Right atrium auricular region (tissue), 2 donors: ENCODE data around the gene RECK. TPM values are rescaled to one million over a fixed set of nuclear protein-coding genes. Genes with fewer than 3 reads are reported as not detected.

Source experiments
- DNase-seq: peaks from one replicate; pipeline ENCODE4 v3.0.0-alpha.2; 2019; ENCODE audit warnings: low spot score
- H3K27ac ChIP-seq, 2 donors: fragments of 200-600 bp; sonication (generic); 1 replicate in 1 of 2; 2 replicates in 1 of 2; pipeline ENCODE4 v1.5.1; 2016 to 2019
- H3K27me3 ChIP-seq, 2 donors: fragments of 200-600 bp; sonication (generic); one replicate each; pipeline versions ENCODE4 v1.5.1 to v1.6.0; 2017 to 2019
- H3K36me3 ChIP-seq: fragments of 200-600 bp; sonication (generic); one replicate; pipeline ENCODE4 v1.5.1; 2016
- H3K4me1 ChIP-seq, 2 donors: fragments of 200-600 bp; sonication (generic); one replicate each; pipeline versions ENCODE4 v1.5.1 to v1.6.0; 2017 to 2019
- H3K4me3 ChIP-seq, 2 donors: fragments of 200-600 bp; sonication (generic); 1 replicate in 1 of 2; 2 replicates in 1 of 2; pipeline ENCODE4 v1.5.1; 2017 to 2019; ENCODE audit warnings: mild to moderate bottlenecking in 1 of 2, moderate library complexity in 1 of 2
- H3K9me3 ChIP-seq, 2 donors: fragments of 200-600 bp; sonication (generic); one replicate each; pipeline ENCODE4 v1.5.1; 2019
- total RNA-seq, 2 donors: library from RNA; depleted of rRNA; stranded (reverse); fragments of >200 nt; gene quantifications; one replicate each; pipeline ENCODE4 v1.1.0, GENCODE V29; 2016
- TF ChIP-seq, protein P1 (sequence below), 2 donors: fragments of 200-600 bp; sonication (generic); IDR thresholded peaks; one replicate each; pipeline ENCODE4 v1.5.1; 2019; ENCODE audit warnings: antibody characterized with exemption in 2 of 2

RECK gene
- total RNA-seq, 2 donors from 2014 or later, result 7.6 to 8.9 TPM

DNA sequence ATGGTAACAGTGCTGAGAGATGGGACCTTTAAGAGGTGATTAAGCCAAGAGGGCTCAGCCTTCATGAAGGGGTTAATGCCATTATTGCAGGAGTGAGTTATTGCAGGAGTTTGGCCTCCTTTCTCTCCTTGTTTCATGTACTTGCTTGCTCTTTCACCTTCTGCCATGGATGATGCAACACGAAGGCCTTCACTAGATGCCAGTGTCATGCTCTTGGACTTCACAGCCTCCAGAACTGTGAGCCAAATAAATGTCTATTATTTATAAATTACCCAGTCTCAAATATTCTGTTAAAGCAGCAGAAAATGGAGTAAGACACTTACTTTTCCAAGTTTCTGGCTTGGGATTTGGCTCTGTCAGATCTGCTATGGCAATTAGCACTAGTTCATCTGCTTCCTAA is 38.4 kb upstream of the RECK start:
- DNase-seq, result no peak
- TF ChIP-seq, protein P1, sequence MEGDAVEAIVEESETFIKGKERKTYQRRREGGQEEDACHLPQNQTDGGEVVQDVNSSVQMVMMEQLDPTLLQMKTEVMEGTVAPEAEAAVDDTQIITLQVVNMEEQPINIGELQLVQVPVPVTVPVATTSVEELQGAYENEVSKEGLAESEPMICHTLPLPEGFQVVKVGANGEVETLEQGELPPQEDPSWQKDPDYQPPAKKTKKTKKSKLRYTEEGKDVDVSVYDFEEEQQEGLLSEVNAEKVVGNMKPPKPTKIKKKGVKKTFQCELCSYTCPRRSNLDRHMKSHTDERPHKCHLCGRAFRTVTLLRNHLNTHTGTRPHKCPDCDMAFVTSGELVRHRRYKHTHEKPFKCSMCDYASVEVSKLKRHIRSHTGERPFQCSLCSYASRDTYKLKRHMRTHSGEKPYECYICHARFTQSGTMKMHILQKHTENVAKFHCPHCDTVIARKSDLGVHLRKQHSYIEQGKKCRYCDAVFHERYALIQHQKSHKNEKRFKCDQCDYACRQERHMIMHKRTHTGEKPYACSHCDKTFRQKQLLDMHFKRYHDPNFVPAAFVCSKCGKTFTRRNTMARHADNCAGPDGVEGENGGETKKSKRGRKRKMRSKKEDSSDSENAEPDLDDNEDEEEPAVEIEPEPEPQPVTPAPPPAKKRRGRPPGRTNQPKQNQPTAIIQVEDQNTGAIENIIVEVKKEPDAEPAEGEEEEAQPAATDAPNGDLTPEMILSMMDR (IDR thresholded peaks at IDR 0.05), result no peak
- Histone ChIP-seq H3K4me1 (peaks cover 0 to 3% of the 10 kb centered on the region in 2 donors), H3K27me3 (no peaks in the 10 kb centered on the region), H3K9me3 (peaks cover 0 to 9% of the 10 kb centered on the region in 2 donors), H3K27ac (no peak overlapping the region), H3K4me3 (no peak overlapping the region), H3K36me3 (no peaks in the 10 kb centered on the region)

DNA sequence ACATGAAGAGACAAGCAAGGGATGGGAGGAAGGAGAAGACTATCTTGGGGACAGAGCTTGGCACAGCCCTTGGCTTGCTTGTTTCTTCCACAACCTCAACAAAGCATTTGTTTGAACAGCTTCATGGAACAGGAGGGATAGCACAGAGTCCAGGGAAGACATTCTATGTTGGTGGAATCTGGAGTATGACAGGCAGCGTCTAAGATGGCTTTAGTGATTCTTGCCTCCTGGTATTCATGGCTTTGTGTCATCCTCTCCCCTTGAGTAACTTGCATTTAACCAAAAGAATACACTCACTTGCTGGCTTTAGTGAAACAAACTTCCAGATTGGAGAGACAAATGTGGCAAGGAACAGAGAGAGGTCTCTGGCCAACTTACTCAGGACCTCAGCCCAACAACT is 30.8 kb upstream of the RECK start:
- Histone ChIP-seq H3K27me3 (no peaks in the 10 kb centered on the region), H3K27ac (no peak overlapping the region), H3K4me3 (no peak overlapping the region), H3K9me3 (peaks cover 0 to 12% of the 10 kb centered on the region in 2 donors), H3K36me3 (no peaks in the 10 kb centered on the region), H3K4me1 (no peaks in the 10 kb centered on the region)
- TF ChIP-seq, protein P1 (IDR thresholded peaks at IDR 0.05), result no peak
- no peak for DNase-seq

DNA sequence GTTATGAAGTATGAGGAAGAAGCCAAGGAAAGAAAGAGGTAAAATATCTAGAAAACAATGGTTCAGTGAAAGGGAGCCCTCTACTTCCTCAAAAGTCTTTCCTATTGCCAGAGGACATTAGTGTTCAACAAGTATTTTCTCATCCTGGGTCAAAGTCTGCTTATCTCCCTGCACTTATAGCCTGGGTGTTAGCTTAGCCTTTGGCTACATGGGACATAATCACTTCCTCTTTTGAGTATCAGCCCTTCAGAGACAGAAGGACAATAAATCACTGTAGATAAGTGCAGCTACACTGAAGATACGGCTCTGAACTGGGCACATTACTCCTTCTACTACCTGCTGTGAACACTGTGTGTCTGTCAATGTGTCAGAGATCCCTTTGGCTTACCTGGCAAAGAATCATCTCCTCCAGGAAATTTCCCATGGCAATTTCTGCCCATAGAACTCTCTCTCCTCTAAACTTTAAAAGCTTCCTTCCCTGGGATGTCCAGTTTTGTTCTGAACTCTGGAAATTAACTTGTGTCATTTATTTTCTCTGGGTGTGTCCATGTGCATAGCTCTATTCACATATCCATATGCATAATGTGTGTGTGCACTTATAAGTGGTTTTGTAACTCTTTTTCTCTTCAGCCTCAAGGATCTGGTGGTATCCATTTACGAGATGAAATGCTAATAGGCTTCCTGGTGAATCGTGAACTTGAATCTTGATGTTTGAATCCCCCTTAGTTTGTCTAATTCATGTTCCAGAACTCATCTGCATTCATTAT is 30.0 kb upstream of the RECK start:
- no peak overlapping the region for H3K27ac ChIP-seq
- TF ChIP-seq, protein P1 (IDR thresholded peaks at IDR 0.05), result no peak
- H3K4me3 ChIP-seq, result no peak overlapping the region
- no peaks in the 10 kb centered on the region for H3K27me3 ChIP-seq
- no peak for DNase-seq
- H3K36me3 ChIP-seq, result no peaks in the 10 kb centered on the region
- peaks cover 0 to 12% of the 10 kb centered on the region in 2 donors for H3K9me3 ChIP-seq
- H3K4me1 ChIP-seq, result no peaks in the 10 kb centered on the region

DNA sequence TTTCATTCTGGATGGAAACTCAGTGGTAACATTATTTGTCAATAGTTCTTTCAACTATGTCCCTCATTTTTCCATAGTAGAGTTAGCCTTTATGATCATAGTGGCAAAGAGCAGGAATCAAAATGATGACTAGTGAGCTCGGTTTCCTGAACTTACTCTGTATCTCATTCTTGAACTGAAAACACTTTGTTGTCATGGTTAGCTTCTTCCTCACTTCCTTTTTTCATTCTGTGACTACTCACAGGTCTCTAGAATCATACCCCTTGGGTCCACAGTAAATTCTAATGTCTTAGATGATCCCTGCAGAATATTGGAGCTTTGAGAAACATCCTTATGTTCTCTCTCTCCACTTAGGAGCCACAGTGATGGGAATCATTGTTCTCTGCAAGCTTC is 29.4 kb upstream of the RECK start:
- Histone ChIP-seq H3K36me3 (no peaks in the 10 kb centered on the region), H3K4me3 (no peak overlapping the region), H3K27ac (no peak overlapping the region), H3K9me3 (peaks cover 0 to 12% of the 10 kb centered on the region in 2 donors), H3K4me1 (no peaks in the 10 kb centered on the region), H3K27me3 (no peaks in the 10 kb centered on the region)
- DNase-seq, result no peak
- TF ChIP-seq, protein P1 (IDR thresholded peaks at IDR 0.05), result no peak

DNA sequence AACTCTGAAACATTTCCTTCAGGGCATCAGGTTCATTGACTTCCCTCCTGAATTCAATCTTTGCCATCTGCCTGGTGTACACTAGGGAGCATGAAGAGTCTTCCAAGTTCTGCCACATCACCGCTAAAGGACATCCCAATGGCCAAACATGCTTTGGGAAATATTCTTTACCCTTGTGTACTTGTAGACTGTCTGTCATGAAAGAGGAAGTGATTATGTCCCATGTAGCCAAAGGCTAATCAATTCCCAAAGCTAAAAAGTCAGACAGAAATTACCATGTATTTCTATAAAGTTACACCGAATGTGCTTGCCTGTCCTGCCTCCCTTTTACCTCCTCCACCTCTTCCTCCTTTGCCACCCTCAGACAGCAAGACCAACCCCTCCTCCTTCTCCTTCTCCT is 28.9 kb upstream of the RECK start:
- Histone ChIP-seq H3K27ac (no peak overlapping the region), H3K4me3 (no peak overlapping the region), H3K27me3 (no peaks in the 10 kb centered on the region), H3K36me3 (no peaks in the 10 kb centered on the region), H3K4me1 (no peaks in the 10 kb centered on the region), H3K9me3 (peaks cover 0 to 12% of the 10 kb centered on the region in 2 donors)
- TF ChIP-seq, protein P1 (IDR thresholded peaks at IDR 0.05), result no peak
- DNase-seq, result no peak
